A549 treated with AZD2906 at 1 μM for 4 hours (cell line): Measurements from ENCODE around the gene TDRD15. TPM values are rescaled to one million over a fixed set of nuclear protein-coding genes. Genes with fewer than 3 reads are reported as not detected.

ENCODE experiments used
- total RNA-seq: library from RNA; stranded (reverse); fragments of 200-300 nt; extraction: Qiagen RNA extraction; gene quantifications from 5 replicates; pipeline ENCODE4 v1.2.3, GENCODE V29; 2022

Gene TDRD15
- total RNA-seq: not detected in 5 replicates

DNA sequence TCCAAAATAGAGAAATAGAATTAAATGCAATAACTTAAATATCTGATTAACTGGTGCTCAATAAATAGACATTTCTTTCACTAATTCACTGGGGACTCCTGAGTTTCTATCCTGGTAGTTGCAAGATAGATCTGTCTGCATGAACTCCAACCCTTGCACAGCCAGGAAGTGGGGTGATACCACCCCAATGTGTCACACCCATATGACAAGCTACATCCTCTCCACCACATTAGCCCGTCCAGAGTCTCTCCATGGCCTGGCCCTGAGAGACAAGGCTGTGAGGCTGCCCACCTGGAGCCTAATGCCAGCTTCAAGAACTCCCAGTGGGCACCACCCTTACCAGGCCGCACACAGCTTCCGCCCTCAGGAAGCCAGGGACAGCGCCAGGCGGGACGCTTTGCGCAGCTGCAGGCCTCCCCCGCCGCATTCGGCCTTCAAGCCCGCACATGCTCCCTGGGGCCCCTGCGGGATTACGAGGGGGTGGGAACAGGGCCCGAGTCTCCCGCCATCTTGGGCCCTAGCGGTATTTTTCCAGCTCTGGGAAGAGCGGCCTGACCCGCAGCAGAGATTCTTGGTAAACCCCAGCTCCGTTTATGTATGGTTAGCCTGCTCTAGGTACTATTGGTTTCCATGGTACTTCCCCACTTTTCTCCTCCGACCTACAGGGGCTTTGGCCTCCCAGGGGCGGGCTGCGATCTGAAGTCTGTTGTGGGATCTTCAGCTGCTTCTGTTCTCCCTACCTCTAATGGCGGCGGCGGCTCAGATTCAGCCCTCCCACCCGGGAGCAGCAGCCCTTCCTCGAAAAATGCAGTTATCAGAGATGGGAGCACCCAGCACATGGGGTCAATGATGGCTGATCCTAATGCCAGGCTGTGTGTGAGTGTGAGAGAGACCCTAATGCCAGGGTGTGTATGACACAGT is at the start of gene TDRD15:
Gene TDRD15, plus strand, starts transcription at position 496 of the 921 bp plus-strand sequence. CDS start 13,500 bp downstream, outside the sequence.

Other genes with a start within 250 kb of the TDRD15 start
- under 0.01 to 0.14 TPM (median 0.04 TPM) in 4 of 5 replicates, not detected in the other for gene APOB, start 79.9 kb upstream of the TDRD15 start, total RNA-seq